Measurements from ENCODE around the gene RUBCNL.

DNA sequence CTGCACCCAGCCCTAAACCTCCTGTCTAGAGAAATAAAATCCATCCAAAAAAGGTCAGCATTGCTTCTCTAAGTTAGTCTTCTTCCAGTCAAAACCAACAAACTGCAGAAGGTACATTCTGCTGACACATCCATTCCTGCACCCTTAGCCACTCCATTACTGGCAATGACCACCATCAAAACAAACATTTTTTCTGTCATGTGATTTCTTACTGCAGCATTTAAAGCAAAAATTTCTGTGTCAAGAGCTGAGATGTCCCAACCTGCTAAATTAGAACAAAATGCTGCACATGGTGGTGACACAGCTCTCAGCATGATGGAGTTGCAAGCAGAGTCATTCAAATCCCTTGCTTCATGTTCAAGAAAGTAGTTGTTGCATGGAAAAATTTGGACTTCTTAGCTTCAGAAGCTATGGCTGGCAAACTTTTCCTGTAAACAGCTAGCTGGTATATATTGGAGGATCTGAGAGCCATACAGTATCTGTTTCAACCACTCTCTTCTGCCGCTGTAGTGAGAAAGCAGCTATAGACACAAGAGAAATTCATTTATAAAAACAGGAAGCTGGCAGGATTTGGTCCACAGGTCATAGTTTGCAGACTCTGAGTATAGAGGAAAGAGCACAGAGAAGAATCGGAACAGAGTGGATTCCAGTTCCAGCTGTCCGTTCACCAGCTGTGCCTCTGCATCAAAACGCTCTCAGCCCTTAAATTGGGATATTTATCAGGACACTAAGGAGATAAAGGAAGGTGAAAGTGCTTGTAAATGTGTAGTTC, 17.4 kb downstream of the RUBCNL start:
- TF ChIP-seq, protein P1, sequence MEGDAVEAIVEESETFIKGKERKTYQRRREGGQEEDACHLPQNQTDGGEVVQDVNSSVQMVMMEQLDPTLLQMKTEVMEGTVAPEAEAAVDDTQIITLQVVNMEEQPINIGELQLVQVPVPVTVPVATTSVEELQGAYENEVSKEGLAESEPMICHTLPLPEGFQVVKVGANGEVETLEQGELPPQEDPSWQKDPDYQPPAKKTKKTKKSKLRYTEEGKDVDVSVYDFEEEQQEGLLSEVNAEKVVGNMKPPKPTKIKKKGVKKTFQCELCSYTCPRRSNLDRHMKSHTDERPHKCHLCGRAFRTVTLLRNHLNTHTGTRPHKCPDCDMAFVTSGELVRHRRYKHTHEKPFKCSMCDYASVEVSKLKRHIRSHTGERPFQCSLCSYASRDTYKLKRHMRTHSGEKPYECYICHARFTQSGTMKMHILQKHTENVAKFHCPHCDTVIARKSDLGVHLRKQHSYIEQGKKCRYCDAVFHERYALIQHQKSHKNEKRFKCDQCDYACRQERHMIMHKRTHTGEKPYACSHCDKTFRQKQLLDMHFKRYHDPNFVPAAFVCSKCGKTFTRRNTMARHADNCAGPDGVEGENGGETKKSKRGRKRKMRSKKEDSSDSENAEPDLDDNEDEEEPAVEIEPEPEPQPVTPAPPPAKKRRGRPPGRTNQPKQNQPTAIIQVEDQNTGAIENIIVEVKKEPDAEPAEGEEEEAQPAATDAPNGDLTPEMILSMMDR (IDR thresholded peaks at IDR 0.05): no peak
- no peak for TF ChIP-seq POLR2A (IDR thresholded peaks at IDR 0.05)
